CD4-positive, alpha-beta T cell treated with Interleukin-17A for 1 hour (primary cell): ENCODE results near the gene TNRC18.
A peak's percentile ranks its signal among the peaks of the same experiment; 100 is the strongest.
"Not testable (repeated sequence)": the region's sequence is repeated elsewhere in the genome, so short reads cannot be mapped to it uniquely, and the experiment has no call there.

Source experiments
- DNase-seq: peaks from one replicate; pipeline ENCODE4 v3.0.0-alpha.2; 2020

The TNRC18 gene

GRCh38 chr7:5287802-5288201 is 135.8 kb downstream of the TNRC18 start:
- no peak for DNase-seq

- not testable (repeated sequence) for DNase-seq
These were observed 136.3 kb downstream of the TNRC18 start for GRCh38 chr7:5287373-5287772.

- DNase-seq = no peak
These were observed 136.7 kb downstream of the TNRC18 start for GRCh38 chr7:5286933-5287332.

- no peak for DNase-seq
These were observed 139.0 kb downstream of the TNRC18 start for GRCh38 chr7:5284304-5285281.

GRCh38 chr7:5283421-5284303 is 140.0 kb downstream of the TNRC18 start:
- no peak for DNase-seq

GRCh38 chr7:5282543-5283316 is 140.9 kb downstream of the TNRC18 start, which contains the start of gene SLC29A4:
SLC29A4 (plus strand) TSS chr7:5282943; CDS start chr7:5287817, 4,874 bp downstream.
- DNase-seq = peak; percentile 12

- not testable (repeated sequence) for DNase-seq
These were observed 141.8 kb downstream of the TNRC18 start for GRCh38 chr7:5281598-5282500.

- no peak for DNase-seq
These were observed 143.9 kb downstream of the TNRC18 start for GRCh38 chr7:5279734-5280133.

- no peak for DNase-seq
These were observed 144.9 kb downstream of the TNRC18 start for GRCh38 chr7:5278766-5279165.

GRCh38 chr7:5276611-5277010 is 147.0 kb downstream of the TNRC18 start:
- no peak for DNase-seq

- not testable (repeated sequence) for DNase-seq
These were observed 147.5 kb downstream of the TNRC18 start for GRCh38 chr7:5276123-5276522.

GRCh38 chr7:5275510-5275909 is 148.1 kb downstream of the TNRC18 start:
- DNase-seq = not testable (repeated sequence)

GRCh38 chr7:5274985-5275431 is 148.6 kb downstream of the TNRC18 start:
- DNase-seq = not testable (repeated sequence)

- DNase-seq = no peak
These were observed 149.2 kb downstream of the TNRC18 start for GRCh38 chr7:5274441-5274840.

- not testable (repeated sequence) for DNase-seq
These were observed 149.7 kb downstream of the TNRC18 start for GRCh38 chr7:5273831-5274405.

GRCh38 chr7:5270788-5271187 is 152.8 kb downstream of the TNRC18 start:
- DNase-seq = no peak

GRCh38 chr7:5269992-5270657 is 153.5 kb downstream of the TNRC18 start:
- DNase-seq = not testable (repeated sequence)

- DNase-seq = not testable (repeated sequence)
These were observed 155.8 kb downstream of the TNRC18 start for GRCh38 chr7:5267829-5268228.

- DNase-seq = no peak
These were observed 157.2 kb downstream of the TNRC18 start for GRCh38 chr7:5266191-5267028.
